Measurements from ENCODE around the gene TRPM5. TPM values are rescaled to one million over a fixed set of nuclear protein-coding genes. Genes with fewer than 3 reads are reported as not detected.

The TRPM5 gene
- total RNA-seq, 6 experiments from 2014 or later: not detected

- H3K4me3 Mint-ChIP-seq: no peak overlapping the region
- H3K27me3 Mint-ChIP-seq (ENCODE audit: insufficient read depth): peaks cover 31% of the 10 kb centered on the region
- H3K9me3 Mint-ChIP-seq: no peaks in the 10 kb centered on the region
- no peak overlapping the region for H3K27ac Mint-ChIP-seq
- DNase-seq: no peak
- no peaks in the 10 kb centered on the region for H3K4me1 Mint-ChIP-seq (ENCODE audit: low read depth)
- no peaks in the 10 kb centered on the region for H3K36me3 Mint-ChIP-seq (ENCODE audit: low read depth)
- TF ChIP-seq, protein P1, sequence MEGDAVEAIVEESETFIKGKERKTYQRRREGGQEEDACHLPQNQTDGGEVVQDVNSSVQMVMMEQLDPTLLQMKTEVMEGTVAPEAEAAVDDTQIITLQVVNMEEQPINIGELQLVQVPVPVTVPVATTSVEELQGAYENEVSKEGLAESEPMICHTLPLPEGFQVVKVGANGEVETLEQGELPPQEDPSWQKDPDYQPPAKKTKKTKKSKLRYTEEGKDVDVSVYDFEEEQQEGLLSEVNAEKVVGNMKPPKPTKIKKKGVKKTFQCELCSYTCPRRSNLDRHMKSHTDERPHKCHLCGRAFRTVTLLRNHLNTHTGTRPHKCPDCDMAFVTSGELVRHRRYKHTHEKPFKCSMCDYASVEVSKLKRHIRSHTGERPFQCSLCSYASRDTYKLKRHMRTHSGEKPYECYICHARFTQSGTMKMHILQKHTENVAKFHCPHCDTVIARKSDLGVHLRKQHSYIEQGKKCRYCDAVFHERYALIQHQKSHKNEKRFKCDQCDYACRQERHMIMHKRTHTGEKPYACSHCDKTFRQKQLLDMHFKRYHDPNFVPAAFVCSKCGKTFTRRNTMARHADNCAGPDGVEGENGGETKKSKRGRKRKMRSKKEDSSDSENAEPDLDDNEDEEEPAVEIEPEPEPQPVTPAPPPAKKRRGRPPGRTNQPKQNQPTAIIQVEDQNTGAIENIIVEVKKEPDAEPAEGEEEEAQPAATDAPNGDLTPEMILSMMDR (IDR thresholded peaks at IDR 0.05): no peak
Measured at GRCh38 chr11:2451916-2452315, 7.6 kb upstream of the TRPM5 start.

DNA sequence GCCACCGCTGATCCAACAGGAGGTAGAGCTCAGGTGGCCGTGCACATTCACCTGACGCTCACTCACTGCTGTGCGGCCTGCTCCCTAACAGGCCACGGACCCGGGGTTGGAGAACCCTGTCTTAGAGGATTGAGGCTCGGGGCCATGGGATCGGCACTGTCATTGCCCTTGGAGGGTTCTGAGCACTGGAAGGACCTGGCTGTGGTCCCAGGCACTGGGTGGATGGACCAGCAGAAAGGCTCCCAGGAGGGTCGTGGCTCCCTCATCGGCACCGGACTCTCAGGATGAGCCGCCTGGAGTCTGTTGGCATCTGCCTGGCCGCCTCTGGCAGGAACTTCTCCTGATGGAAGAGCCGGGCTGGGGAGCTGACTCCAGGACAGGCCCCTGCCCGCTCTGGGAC, 7.0 kb upstream of the TRPM5 start:
- Mint-ChIP-seq H3K36me3 (ENCODE audit: low read depth) (no peaks in the 10 kb centered on the region), H3K4me1 (ENCODE audit: low read depth) (no peaks in the 10 kb centered on the region), H3K27ac (no peak overlapping the region), H3K4me3 (no peak overlapping the region), H3K9me3 (no peaks in the 10 kb centered on the region), H3K27me3 (ENCODE audit: insufficient read depth) (peaks cover 34% of the 10 kb centered on the region)
- TF ChIP-seq, protein P1 (IDR thresholded peaks at IDR 0.05): no peak
- DNase-seq: no peak

DNA sequence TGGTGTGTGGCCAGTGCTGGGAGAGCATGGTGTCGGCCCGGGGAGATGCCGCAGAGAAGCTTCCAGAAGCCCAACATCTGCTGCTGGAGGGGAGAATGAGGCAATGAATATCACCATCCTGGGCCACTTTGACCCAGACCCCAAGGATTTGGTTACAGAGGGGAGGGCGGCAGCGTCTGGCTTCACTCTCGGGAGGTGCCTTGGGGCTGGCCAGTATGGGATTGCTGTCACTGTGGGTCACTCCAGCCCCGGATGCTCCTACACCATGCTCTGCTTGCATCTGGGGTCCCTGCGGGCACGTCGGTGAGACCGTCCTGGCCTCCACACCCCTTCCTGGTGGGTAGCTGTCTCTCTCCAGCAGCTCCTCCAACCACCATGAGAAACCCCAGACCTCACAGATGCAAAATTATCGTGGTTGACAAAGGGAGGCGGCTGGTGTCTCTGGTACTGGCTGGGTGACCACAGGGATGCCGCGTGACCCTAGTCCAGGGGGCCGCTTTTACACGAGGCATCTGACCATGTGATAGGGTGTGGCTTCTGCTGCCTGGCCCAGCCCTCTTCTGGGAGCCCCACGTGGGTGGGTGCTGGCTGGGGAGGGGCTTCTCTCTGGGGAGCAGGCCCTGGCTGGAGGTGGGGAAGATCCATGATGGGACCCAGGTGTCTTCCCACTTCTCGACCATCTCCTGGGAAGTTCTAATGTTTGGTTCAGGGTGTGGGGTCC, 6.2 kb upstream of the TRPM5 start:
- Mint-ChIP-seq H3K4me1 (ENCODE audit: low read depth) (no peaks in the 10 kb centered on the region), H3K36me3 (ENCODE audit: low read depth) (no peaks in the 10 kb centered on the region), H3K27ac (no peak overlapping the region), H3K9me3 (no peaks in the 10 kb centered on the region), H3K4me3 (no peak overlapping the region), H3K27me3 (ENCODE audit: insufficient read depth) (peaks cover 34% of the 10 kb centered on the region)
- DNase-seq: no peak
- TF ChIP-seq, protein P1 (IDR thresholded peaks at IDR 0.05): no peak

GRCh38 chr11:2449548-2450320, 5.4 kb upstream of the TRPM5 start:
- peaks cover 35% of the 10 kb centered on the region for H3K27me3 Mint-ChIP-seq (ENCODE audit: insufficient read depth)
- no peak overlapping the region for H3K4me3 Mint-ChIP-seq
- DNase-seq: no peak
- H3K4me1 Mint-ChIP-seq (ENCODE audit: low read depth): no peaks in the 10 kb centered on the region
- no peaks in the 10 kb centered on the region for H3K9me3 Mint-ChIP-seq
- H3K36me3 Mint-ChIP-seq (ENCODE audit: low read depth): no peaks in the 10 kb centered on the region
- TF ChIP-seq, protein P1 (IDR thresholded peaks at IDR 0.05): no peak
- no peak overlapping the region for H3K27ac Mint-ChIP-seq

- Mint-ChIP-seq H3K27me3 (ENCODE audit: insufficient read depth) (peaks cover 35% of the 10 kb centered on the region), H3K4me1 (ENCODE audit: low read depth) (no peaks in the 10 kb centered on the region), H3K27ac (no peak overlapping the region), H3K9me3 (no peaks in the 10 kb centered on the region), H3K36me3 (ENCODE audit: low read depth) (no peaks in the 10 kb centered on the region), H3K4me3 (no peak overlapping the region)
- TF ChIP-seq, protein P1 (IDR thresholded peaks at IDR 0.05): no peak
- DNase-seq: no peak
Measured at GRCh38 chr11:2448661-2449547, 4.6 kb upstream of the TRPM5 start.

Data from HFFc6 (cell line).